Measurements from ENCODE around the gene SRD5A3.

SRD5A3 gene

GRCh38 chr4:55321707-55322264 is 24.3 kb upstream of the SRD5A3 start:
- H3K27ac ChIP-seq (ENCODE audit: low read depth, low read length): no peak overlapping the region
- H2AFZ ChIP-seq (ENCODE audit: low read length, unreplicated experiment): no peak overlapping the region

DNA sequence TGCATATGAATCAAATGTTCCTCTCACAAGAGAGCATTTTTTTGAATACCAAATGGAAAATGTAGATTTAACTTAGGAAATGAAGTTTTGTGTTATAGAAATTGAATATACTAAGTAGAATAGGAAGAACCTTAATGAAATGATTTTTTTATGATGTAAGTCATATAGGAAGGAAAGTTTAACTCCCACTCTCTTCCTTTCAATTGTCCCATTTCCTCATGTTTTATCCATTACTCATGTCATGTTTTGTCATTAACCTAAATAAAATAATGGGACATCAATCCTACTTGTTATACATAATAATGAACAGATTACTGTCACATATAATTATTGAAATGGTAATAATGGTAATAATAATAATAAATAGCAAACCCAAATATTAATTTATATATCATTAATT is 22.7 kb upstream of the SRD5A3 start:
- Histone ChIP-seq H3K4me3 (ENCODE audit: low read depth, low read length) (no peak overlapping the region), H3K36me3 (ENCODE audit: insufficient read depth, low read length) (no peaks in the 10 kb centered on the region), H3K27ac (ENCODE audit: low read depth, low read length) (no peak overlapping the region), H3K27me3 (ENCODE audit: insufficient read depth, low read length) (no peaks in the 10 kb centered on the region), H2AFZ (ENCODE audit: low read length, unreplicated experiment) (no peak overlapping the region), H3K4me1 (ENCODE audit: control insufficient read depth, insufficient read depth, low read length, unreplicated experiment) (peaks cover 5% of the 10 kb centered on the region), H3K79me2 (ENCODE audit: control insufficient read depth, insufficient read depth, low read length, unreplicated experiment) (no peaks in the 10 kb centered on the region)

More at GRCh38 chr4:55321707-55322264, 24.3 kb upstream of the SRD5A3 start:
- peaks cover 5% of the 10 kb centered on the region for H3K4me1 ChIP-seq (ENCODE audit: control insufficient read depth, insufficient read depth, low read length, unreplicated experiment)
- H3K79me2 ChIP-seq (ENCODE audit: control insufficient read depth, insufficient read depth, low read length, unreplicated experiment): no peaks in the 10 kb centered on the region
- H3K27me3 ChIP-seq (ENCODE audit: insufficient read depth, low read length): no peaks in the 10 kb centered on the region
- H3K36me3 ChIP-seq (ENCODE audit: insufficient read depth, low read length): no peaks in the 10 kb centered on the region
- H3K4me3 ChIP-seq (ENCODE audit: low read depth, low read length): no peak overlapping the region

DNA sequence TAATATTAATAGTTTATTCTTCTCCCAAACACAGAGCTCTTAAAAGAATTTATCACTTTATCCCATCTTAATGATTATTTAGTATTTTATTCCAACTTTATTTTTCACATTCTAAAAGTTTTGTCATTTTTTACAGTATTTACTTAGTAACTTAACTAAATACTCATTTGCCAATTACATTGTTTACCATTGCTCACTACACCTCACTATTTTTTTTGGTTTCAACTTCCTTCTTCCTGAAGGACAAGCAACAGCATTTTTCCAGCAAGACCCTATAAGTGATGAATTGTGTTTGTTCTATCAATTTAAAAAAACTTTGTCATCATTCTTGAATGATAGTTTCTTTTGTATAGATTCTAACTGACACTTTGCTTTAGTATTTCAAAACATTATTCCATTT is 19.4 kb upstream of the SRD5A3 start:
- H3K27me3 ChIP-seq (ENCODE audit: insufficient read depth, low read length): no peaks in the 10 kb centered on the region
- H3K4me3 ChIP-seq (ENCODE audit: low read depth, low read length): no peak overlapping the region
- no peaks in the 10 kb centered on the region for H3K36me3 ChIP-seq (ENCODE audit: insufficient read depth, low read length)
- no peaks in the 10 kb centered on the region for H3K79me2 ChIP-seq (ENCODE audit: control insufficient read depth, insufficient read depth, low read length, unreplicated experiment)
- peaks cover 5% of the 10 kb centered on the region for H3K4me1 ChIP-seq (ENCODE audit: control insufficient read depth, insufficient read depth, low read length, unreplicated experiment)
- no peak overlapping the region for H2AFZ ChIP-seq (ENCODE audit: low read length, unreplicated experiment)
- H3K27ac ChIP-seq (ENCODE audit: low read depth, low read length): no peak overlapping the region

- Histone ChIP-seq H3K36me3 (ENCODE audit: insufficient read depth, low read length) (no peaks in the 10 kb centered on the region), H3K79me2 (ENCODE audit: control insufficient read depth, insufficient read depth, low read length, unreplicated experiment) (no peaks in the 10 kb centered on the region)
Observed at GRCh38 chr4:55329012-55329411, 17.0 kb upstream of the SRD5A3 start.

GRCh38 chr4:55330241-55330640 is 15.8 kb upstream of the SRD5A3 start:
- Histone ChIP-seq H3K27me3 (ENCODE audit: insufficient read depth, low read length) (no peaks in the 10 kb centered on the region), H3K36me3 (ENCODE audit: insufficient read depth, low read length) (no peaks in the 10 kb centered on the region), H3K4me1 (ENCODE audit: control insufficient read depth, insufficient read depth, low read length, unreplicated experiment) (no peaks in the 10 kb centered on the region), H2AFZ (ENCODE audit: low read length, unreplicated experiment) (no peak overlapping the region), H3K79me2 (ENCODE audit: control insufficient read depth, insufficient read depth, low read length, unreplicated experiment) (no peaks in the 10 kb centered on the region), H3K4me3 (ENCODE audit: low read depth, low read length) (no peak overlapping the region), H3K27ac (ENCODE audit: low read depth, low read length) (no peak overlapping the region)

More at GRCh38 chr4:55329012-55329411, 17.0 kb upstream of the SRD5A3 start:
- Histone ChIP-seq H3K4me1 (ENCODE audit: control insufficient read depth, insufficient read depth, low read length, unreplicated experiment) (no peaks in the 10 kb centered on the region), H3K27ac (ENCODE audit: low read depth, low read length) (no peak overlapping the region), H2AFZ (ENCODE audit: low read length, unreplicated experiment) (no peak overlapping the region), H3K4me3 (ENCODE audit: low read depth, low read length) (no peak overlapping the region), H3K27me3 (ENCODE audit: insufficient read depth, low read length) (no peaks in the 10 kb centered on the region)

DNA sequence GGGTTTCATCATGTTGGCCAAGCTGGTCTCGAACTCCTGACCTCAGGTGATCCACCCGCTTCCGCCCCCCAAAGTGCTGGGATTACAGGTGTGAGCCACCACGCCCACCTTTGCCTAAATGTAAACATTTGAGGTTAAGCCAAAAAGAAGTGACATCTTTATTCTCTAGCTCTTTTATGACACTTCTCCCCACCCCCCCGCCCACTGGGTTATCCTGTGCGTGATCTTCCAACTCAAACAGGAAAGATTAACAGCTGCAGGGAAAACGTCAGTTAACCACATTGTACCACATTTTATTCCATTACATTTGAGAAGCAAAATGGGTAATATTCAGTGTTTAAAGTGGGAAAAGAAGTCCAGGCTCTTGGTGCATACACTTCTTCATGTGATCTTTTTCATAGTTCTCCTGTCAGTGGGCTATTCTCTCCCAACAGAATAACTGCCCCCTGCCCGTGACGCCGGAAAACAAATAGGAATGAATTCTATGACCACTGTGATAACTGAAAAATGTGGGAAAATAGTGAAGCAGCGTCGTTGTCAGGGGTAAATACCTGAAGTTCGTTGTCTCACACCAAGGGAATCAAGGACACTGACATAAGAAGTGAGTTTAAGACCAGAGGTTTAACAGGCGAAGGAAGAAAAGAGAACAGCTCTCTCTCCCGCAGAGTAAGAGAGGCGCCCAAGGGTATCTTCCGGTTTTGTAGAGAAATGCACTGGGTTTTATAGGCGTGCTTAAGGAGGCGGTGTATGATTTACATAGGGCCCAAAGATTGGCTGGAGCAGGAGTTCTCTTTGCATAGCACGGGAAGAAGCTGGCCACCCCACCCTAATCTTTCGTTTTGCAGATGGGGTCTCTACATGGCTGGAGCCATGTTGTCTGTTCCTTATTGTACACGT is 9.7 kb upstream of the SRD5A3 start:
- H3K27me3 ChIP-seq (ENCODE audit: insufficient read depth, low read length): no peaks in the 10 kb centered on the region
- H2AFZ ChIP-seq (ENCODE audit: low read length, unreplicated experiment): no peak overlapping the region
- no peaks in the 10 kb centered on the region for H3K36me3 ChIP-seq (ENCODE audit: insufficient read depth, low read length)
- no peak overlapping the region for H3K4me3 ChIP-seq (ENCODE audit: low read depth, low read length)
- H3K79me2 ChIP-seq (ENCODE audit: control insufficient read depth, insufficient read depth, low read length, unreplicated experiment): no peaks in the 10 kb centered on the region
- no peak overlapping the region for H3K27ac ChIP-seq (ENCODE audit: low read depth, low read length)
- H3K4me1 ChIP-seq (ENCODE audit: control insufficient read depth, insufficient read depth, low read length, unreplicated experiment): no peaks in the 10 kb centered on the region

DNA sequence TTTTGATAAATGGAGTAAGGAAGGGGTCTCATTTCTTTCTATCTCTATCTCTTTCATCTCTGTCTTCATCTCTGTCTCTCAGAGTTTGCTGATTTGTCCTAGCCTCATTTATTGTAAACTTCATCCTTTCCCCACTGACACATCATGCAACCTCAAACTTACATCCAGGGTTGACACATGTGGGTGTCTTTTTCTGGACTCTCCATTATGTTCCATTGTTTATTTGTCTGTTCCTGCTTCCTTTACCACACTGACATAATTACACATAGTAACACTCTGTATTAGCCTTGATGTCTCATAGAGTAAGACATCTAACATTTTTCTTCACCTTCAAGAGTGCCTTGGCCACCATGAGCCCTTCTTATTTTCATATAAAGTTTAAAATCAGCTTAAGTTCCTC is 8.1 kb upstream of the SRD5A3 start:
- Histone ChIP-seq H3K27ac (ENCODE audit: low read depth, low read length) (no peak overlapping the region), H3K36me3 (ENCODE audit: insufficient read depth, low read length) (no peaks in the 10 kb centered on the region), H2AFZ (ENCODE audit: low read length, unreplicated experiment) (no peak overlapping the region), H3K4me3 (ENCODE audit: low read depth, low read length) (no peak overlapping the region), H3K4me1 (ENCODE audit: control insufficient read depth, insufficient read depth, low read length, unreplicated experiment) (no peaks in the 10 kb centered on the region), H3K27me3 (ENCODE audit: insufficient read depth, low read length) (no peaks in the 10 kb centered on the region), H3K79me2 (ENCODE audit: control insufficient read depth, insufficient read depth, low read length, unreplicated experiment) (no peaks in the 10 kb centered on the region)

GRCh38 chr4:55338486-55338885 is 7.6 kb upstream of the SRD5A3 start:
- Histone ChIP-seq H2AFZ (ENCODE audit: low read length, unreplicated experiment) (no peak overlapping the region), H3K27me3 (ENCODE audit: insufficient read depth, low read length) (no peaks in the 10 kb centered on the region), H3K4me1 (ENCODE audit: control insufficient read depth, insufficient read depth, low read length, unreplicated experiment) (no peaks in the 10 kb centered on the region), H3K4me3 (ENCODE audit: low read depth, low read length) (no peak overlapping the region), H3K27ac (ENCODE audit: low read depth, low read length) (no peak overlapping the region), H3K79me2 (ENCODE audit: control insufficient read depth, insufficient read depth, low read length, unreplicated experiment) (no peaks in the 10 kb centered on the region), H3K36me3 (ENCODE audit: insufficient read depth, low read length) (no peaks in the 10 kb centered on the region)

GRCh38 chr4:55340266-55340665 is 5.8 kb upstream of the SRD5A3 start:
- H3K79me2 ChIP-seq (ENCODE audit: control insufficient read depth, insufficient read depth, low read length, unreplicated experiment): no peaks in the 10 kb centered on the region
- no peak overlapping the region for H3K27ac ChIP-seq (ENCODE audit: low read depth, low read length)
- H2AFZ ChIP-seq (ENCODE audit: low read length, unreplicated experiment): no peak overlapping the region
- no peaks in the 10 kb centered on the region for H3K4me1 ChIP-seq (ENCODE audit: control insufficient read depth, insufficient read depth, low read length, unreplicated experiment)
- H3K27me3 ChIP-seq (ENCODE audit: insufficient read depth, low read length): no peaks in the 10 kb centered on the region
- H3K4me3 ChIP-seq (ENCODE audit: low read depth, low read length): no peak overlapping the region
- no peaks in the 10 kb centered on the region for H3K36me3 ChIP-seq (ENCODE audit: insufficient read depth, low read length)

GRCh38 chr4:55343887-55344286 is 2.2 kb upstream of the SRD5A3 start:
- Histone ChIP-seq H3K79me2 (ENCODE audit: control insufficient read depth, insufficient read depth, low read length, unreplicated experiment) (peaks cover 21% of the 10 kb centered on the region), H3K36me3 (ENCODE audit: insufficient read depth, low read length) (no peaks in the 10 kb centered on the region), H3K27ac (ENCODE audit: low read depth, low read length) (no peak overlapping the region), H3K27me3 (ENCODE audit: insufficient read depth, low read length) (no peaks in the 10 kb centered on the region), H3K4me3 (ENCODE audit: low read depth, low read length) (no peak overlapping the region), H2AFZ (ENCODE audit: low read length, unreplicated experiment) (no peak overlapping the region), H3K4me1 (ENCODE audit: control insufficient read depth, insufficient read depth, low read length, unreplicated experiment) (peaks cover 21% of the 10 kb centered on the region)

- Histone ChIP-seq H3K27me3 (ENCODE audit: insufficient read depth, low read length) (no peaks in the 10 kb centered on the region), H3K36me3 (ENCODE audit: insufficient read depth, low read length) (no peaks in the 10 kb centered on the region), H3K4me3 (ENCODE audit: low read depth, low read length) (no peak overlapping the region), H3K79me2 (ENCODE audit: control insufficient read depth, insufficient read depth, low read length, unreplicated experiment) (peaks cover 30% of the 10 kb centered on the region), H3K27ac (ENCODE audit: low read depth, low read length) (no peak overlapping the region), H3K4me1 (ENCODE audit: control insufficient read depth, insufficient read depth, low read length, unreplicated experiment) (peaks cover 31% of the 10 kb centered on the region), H2AFZ (ENCODE audit: low read length, unreplicated experiment) (no peak overlapping the region)
Observed at GRCh38 chr4:55345054-55345453, 988 bp upstream of the SRD5A3 start.

All from ACC112 (cell line).